ENCODE measurements around the gene MSLN. TPM values are rescaled to one million over a fixed set of nuclear protein-coding genes. Genes with fewer than 3 reads are reported as not detected.
A peak's percentile ranks its signal among the peaks of the same experiment; 100 is the strongest.

Gene MSLN
- total and polyA plus RNA-seq, 9 of the 15 experiments (the other 6 are each of a cell fraction or from before 2014, with no cell fraction given): not detected

DNA sequence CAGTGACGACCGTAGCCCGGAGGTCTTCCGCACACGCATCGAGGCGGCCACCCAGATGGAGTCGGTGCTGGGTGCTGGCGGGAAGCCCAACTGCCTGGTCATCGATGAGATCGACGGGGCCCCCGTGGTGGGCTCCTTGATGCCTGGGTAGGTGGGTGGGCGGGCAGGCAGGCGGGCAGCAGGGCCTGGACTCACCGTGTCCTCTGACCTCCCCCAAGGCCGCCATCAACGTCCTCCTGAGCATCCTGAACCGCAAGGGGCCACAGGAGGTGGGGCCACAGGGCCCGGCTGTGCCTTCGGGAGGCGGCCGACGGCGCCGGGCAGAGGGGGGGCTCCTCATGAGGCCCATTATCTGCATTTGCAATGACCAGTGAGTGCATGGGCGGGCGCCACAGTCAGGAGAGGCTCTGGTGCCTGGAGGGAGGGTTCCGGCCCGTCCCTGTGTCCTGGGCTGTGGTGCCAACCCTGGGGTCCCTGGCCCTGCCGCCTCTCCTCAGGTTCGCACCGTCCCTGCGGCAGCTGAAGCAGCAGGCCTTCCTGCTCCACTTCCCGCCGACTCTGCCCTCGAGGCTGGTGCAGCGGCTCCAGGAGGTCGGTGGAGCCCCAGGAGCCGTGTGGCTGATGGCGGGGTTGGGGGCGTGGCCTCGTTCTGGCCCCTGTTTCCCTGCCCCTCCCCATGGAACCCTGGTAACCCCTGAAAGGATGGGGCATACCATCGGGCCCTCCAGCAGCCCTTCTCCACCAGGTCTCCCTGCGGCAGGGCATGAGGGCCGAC, 31.9 kb downstream of the MSLN start:
- ATAC-seq (no peak), FAIRE-seq (no peak), DNase-seq (ENCODE audit: extremely low read depth in 1 of 4, low spot score in 3 of 4) (peak in 1 of 4 experiments; percentile 12)
- CTCF ChIA-PET (ENCODE audit: low intra/inter-chr PET ratio): no interaction called here
- Histone ChIP-seq H3K79me2 (ENCODE audit: control insufficient read depth, insufficient read depth, low read length) (peaks cover 24% of the 10 kb centered on the region), H3K27ac (ENCODE audit: extremely low read depth, low read depth, low read length) (no peak overlapping the region), H2AFZ (ENCODE audit: low read depth, low read length) (no peak overlapping the region), H3K36me3 (ENCODE audit: control insufficient read depth, insufficient read depth, low read length) (peaks cover 64% of the 10 kb centered on the region; the same call in 2 of the 3 replicates), H3K4me3 (no peak overlapping the region), H3K9me1 (ENCODE audit: control insufficient read depth, insufficient read depth, low read length) (no peaks in the 10 kb centered on the region), H3K9ac (ENCODE audit: insufficient read depth in 1 of 2, low read depth in 2 of 2, low read length in 2 of 2) (no peak overlapping the region), H4K20me1 (replicated peaks; ENCODE audit: control insufficient read depth, insufficient read depth, low read length) (0 out of 2 replicates have a peak, but pooled peaks cover 4% of the 10 kb centered on the region), H3K9me3 (replicated peaks; ENCODE audit: control insufficient read depth, insufficient read depth, low read depth, low read length) (no peaks in the 10 kb centered on the region), H3K4me1 (replicated peaks in 1 of 2; ENCODE audit: control insufficient read depth in 2 of 2, insufficient read depth in 2 of 2, low read length in 2 of 2) (peaks cover 10 to 88% of the 10 kb centered on the region in 2 experiments; a peak in 4 of 5 replicates), H3K27me3 (ENCODE audit: control insufficient read depth in 2 of 2, insufficient read depth in 2 of 2, low read length in 2 of 2) (no peaks in the 10 kb centered on the region), H3K4me2 (ENCODE audit: insufficient read depth, low read length) (no peak overlapping the region)
- intact Hi-C loops (cut with micrococcal nuclease) (no loop called here), in situ Hi-C loops (cut with MboI) (no loop called here)
- WGBS (ENCODE audit: insufficient coverage, low coverage, missing lambda C conversion rate): 92% methylated on average over 39 of the region's 46 CpGs
- TF ChIP-seq PCBP1 (IDR thresholded peaks at IDR 0.05; ENCODE audit: low read depth, low read length, poor library complexity, severe bottlenecking) (peak; percentile 45), PHF8 (IDR thresholded peaks at IDR 0.05; ENCODE audit: borderline replicate concordance, low read length) (no peak)
- TF ChIP-seq, protein P1, sequence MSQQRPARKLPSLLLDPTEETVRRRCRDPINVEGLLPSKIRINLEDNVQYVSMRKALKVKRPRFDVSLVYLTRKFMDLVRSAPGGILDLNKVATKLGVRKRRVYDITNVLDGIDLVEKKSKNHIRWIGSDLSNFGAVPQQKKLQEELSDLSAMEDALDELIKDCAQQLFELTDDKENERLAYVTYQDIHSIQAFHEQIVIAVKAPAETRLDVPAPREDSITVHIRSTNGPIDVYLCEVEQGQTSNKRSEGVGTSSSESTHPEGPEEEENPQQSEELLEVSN (IDR thresholded peaks at IDR 0.05; ENCODE audit: borderline replicate concordance in 1 of 2, extremely low read depth in 1 of 2, insufficient read depth in 1 of 2, insufficient read length in 1 of 2, low read depth in 1 of 2, low read length in 1 of 2, poor library complexity in 1 of 2, severe bottlenecking in 1 of 2): peak in 1 of 2 experiments; percentile 42
- POLR2A ChIA-PET: interaction anchor here (0.6 kb wide), 1 partner anchor 156 kb away, joined by 3 read pairs; the partner anchor contains the start of gene METTL26
- no TSS peak for BruUV-seq (replicated peaks)
